Natural killer cell (primary cell): ENCODE results near the gene PTGIS. TPM values are rescaled to one million over a fixed set of nuclear protein-coding genes. Genes with fewer than 3 reads are reported as not detected.

ENCODE experiments used
- ATAC-seq, 3 donors: fragments of 150-1000 bp in 2 of 3; fragments of 200-7000 bp in 1 of 3; cut with Tn5 transposase; 1 replicate in 1 of 3; 2 replicates in 2 of 3; pipeline ENCODE4 v1.10.0; 2021; ENCODE audit warnings: mild to moderate bottlenecking in 2 of 3, moderate library complexity in 2 of 3
- DNase-seq, 2 donors: peaks; one replicate each; pipeline versions ENCODE4 v3.0.0 to v3.0.0-alpha.2; 2013 to 2021; ENCODE audit warnings: mixed read lengths in 1 of 2
- H3K27ac ChIP-seq: one replicate; pipeline ENCODE4 v1.5.1; 2013; ENCODE audit warnings: mild to moderate bottlenecking, low read length
- H3K27me3 ChIP-seq: one replicate; pipeline ENCODE4 v1.6.1; 2013; ENCODE audit warnings: low read length; ENCODE audit not compliant: control insufficient read depth, insufficient read depth
- H3K36me3 ChIP-seq: one replicate; pipeline ENCODE4 v1.6.1; 2013; ENCODE audit warnings: low read length; ENCODE audit not compliant: control insufficient read depth, insufficient read depth
- H3K4me1 ChIP-seq: one replicate; pipeline ENCODE4 v1.6.1; 2013; ENCODE audit warnings: low read length; ENCODE audit not compliant: control insufficient read depth, insufficient read depth
- H3K4me3 ChIP-seq: one replicate; pipeline ENCODE4 v1.5.1; 2013; ENCODE audit warnings: low read length
- H3K9me3 ChIP-seq: one replicate; pipeline ENCODE4 v1.6.1; 2013; ENCODE audit warnings: low read length; ENCODE audit not compliant: control insufficient read depth, insufficient read depth
- H3K27ac Mint-ChIP-seq, 2 donors: one replicate each; pipeline ENCODE4 v1.8.0; 2022; ENCODE audit warnings: mild to moderate bottlenecking in 2 of 2, mixed read lengths in 2 of 2, moderate library complexity in 1 of 2
- H3K27me3 Mint-ChIP-seq, 2 donors: one replicate each; pipeline ENCODE4 v1.8.0; 2022; ENCODE audit warnings: low read depth in 2 of 2, mixed read lengths in 2 of 2
- H3K36me3 Mint-ChIP-seq: one replicate; pipeline ENCODE4 v1.8.0; 2022; ENCODE audit warnings: mixed read lengths
- H3K4me1 Mint-ChIP-seq, 2 donors: one replicate each; pipeline ENCODE4 v1.8.0; 2022; ENCODE audit warnings: mixed read lengths in 2 of 2
- H3K4me3 Mint-ChIP-seq: one replicate; pipeline ENCODE4 v1.8.0; 2022; ENCODE audit warnings: mild to moderate bottlenecking, moderate library complexity, mixed read lengths
- H3K9me3 Mint-ChIP-seq, 2 donors: one replicate each; pipeline ENCODE4 v1.8.0; 2022; ENCODE audit warnings: mixed read lengths in 2 of 2
- CTCF ChIP-seq: fragments of 200-600 bp; IDR thresholded peaks from one replicate; pipeline ENCODE4 v1.8.0; 2022; ENCODE audit warnings: antibody characterized with exemption
- WGBS: methylation state at CpG from one replicate; pipeline ENCODE4 v1.1.7; 2013; ENCODE audit warnings: missing lambda C conversion rate; ENCODE audit not compliant: insufficient coverage; 5-methylcytosine and 5-hydroxymethylcytosine counted together
- intact Hi-C: fragments of 100-400 bp; cut with micrococcal nuclease; formaldehyde crosslinking; loops from one replicate; pipeline ENCODE4 v1.14.2; 2022
- total RNA-seq, 4 donors: library from RNA; stranded (reverse); fragments of 120-200 nt in 1 of 4; gene quantifications; one replicate each; pipeline versions ENCODE4 v1.2.3 to v1.2.4, GENCODE V29; 2013 to 2022

Gene PTGIS
- total RNA-seq, 3 donors from 2014 or later (not counting 1 experiment from before 2014, with no cell fraction given) = not detected

GRCh38 chr20:49497398-49497669, 70.6 kb downstream of the PTGIS start:
- H3K27ac ChIP-seq = no peak overlapping the region
- Mint-ChIP-seq H3K9me3 (no peaks in the 10 kb centered on the region), H3K4me3 (no peak overlapping the region), H3K27ac (no peak overlapping the region), H3K4me1 (no peaks in the 10 kb centered on the region), H3K36me3 (no peaks in the 10 kb centered on the region), H3K27me3 (peaks cover 14 to 17% of the 10 kb centered on the region in 2 donors)
- WGBS = 41% methylated on average over 1 of the region's 1 CpG
- H3K4me3 ChIP-seq = no peak overlapping the region
- no peaks in the 10 kb centered on the region for H3K4me1 ChIP-seq
- ATAC-seq (no peak), DNase-seq (no peak)
- intact Hi-C loops = no loop called here
- H3K36me3 ChIP-seq = no peaks in the 10 kb centered on the region
- H3K9me3 ChIP-seq = no peaks in the 10 kb centered on the region
- H3K27me3 ChIP-seq = no peaks in the 10 kb centered on the region
- no peak for TF ChIP-seq CTCF

DNA sequence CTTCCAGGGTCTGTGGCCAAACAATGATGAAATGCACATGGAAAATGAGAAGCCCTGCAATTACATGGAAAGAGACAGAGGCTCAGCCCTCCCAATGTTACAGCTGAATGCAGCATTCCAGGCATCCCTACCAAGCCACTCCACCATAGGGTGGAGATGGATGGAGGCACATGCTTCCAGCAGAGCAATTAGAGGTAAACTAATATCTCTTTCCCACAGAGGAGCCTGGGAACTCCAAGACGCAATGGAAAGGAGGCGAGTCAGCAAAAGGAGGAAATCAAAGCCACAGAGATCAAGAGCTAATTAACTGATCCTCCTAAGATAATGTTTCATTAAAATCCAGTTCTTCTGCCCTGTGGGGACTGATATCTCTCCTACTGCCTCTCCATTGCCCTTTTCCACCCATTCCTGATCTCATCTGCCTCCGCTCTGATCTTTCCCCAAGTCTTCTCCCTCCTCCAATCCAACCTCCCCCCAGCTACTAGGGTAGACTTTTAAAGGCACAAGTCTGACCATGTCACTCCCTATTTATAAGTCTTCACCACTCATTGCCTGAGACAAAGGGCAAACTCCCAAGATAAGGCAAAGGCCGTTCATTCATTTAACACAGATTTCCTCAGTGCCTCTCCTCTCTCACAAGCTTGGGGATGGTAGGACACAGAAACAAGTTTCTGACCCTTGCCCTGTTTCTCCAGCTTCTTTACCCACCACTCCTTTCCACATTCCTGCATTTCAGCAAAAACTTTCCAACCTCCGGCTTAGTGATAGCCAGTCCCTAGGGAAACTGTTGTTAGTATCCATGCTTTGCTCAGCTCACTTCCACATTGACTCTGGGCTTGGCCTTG, 71.2 kb downstream of the PTGIS start:
- DNase-seq (no peak), ATAC-seq (no peak)
- no peaks in the 10 kb centered on the region for H3K27me3 ChIP-seq
- Mint-ChIP-seq H3K27ac (no peak overlapping the region), H3K27me3 (peaks cover 20% of the 10 kb centered on the region in 2 donors), H3K4me1 (no peaks in the 10 kb centered on the region), H3K4me3 (no peak overlapping the region), H3K9me3 (no peaks in the 10 kb centered on the region), H3K36me3 (no peaks in the 10 kb centered on the region)
- H3K9me3 ChIP-seq = no peaks in the 10 kb centered on the region
- intact Hi-C loops = no loop called here
- TF ChIP-seq CTCF = no peak
- H3K36me3 ChIP-seq = no peaks in the 10 kb centered on the region
- H3K4me3 ChIP-seq = no peak overlapping the region
- 56% methylated on average over 5 of the region's 5 CpGs for WGBS
- H3K4me1 ChIP-seq = no peaks in the 10 kb centered on the region
- H3K27ac ChIP-seq = no peak overlapping the region

- no peak for DNase-seq
- Mint-ChIP-seq H3K36me3 (no peaks in the 10 kb centered on the region), H3K9me3 (peaks cover 0 to 2% of the 10 kb centered on the region in 2 donors), H3K27me3 (peaks cover 24 to 27% of the 10 kb centered on the region in 2 donors), H3K27ac (no peak overlapping the region), H3K4me1 (no peaks in the 10 kb centered on the region), H3K4me3 (no peak overlapping the region)
- no peak for ATAC-seq
- H3K9me3 ChIP-seq = no peaks in the 10 kb centered on the region
- intact Hi-C loops = no loop called here
- no peak for TF ChIP-seq CTCF
- WGBS = 87% methylated on average over 4 of the region's 4 CpGs
- no peak overlapping the region for H3K27ac ChIP-seq
- H3K4me1 ChIP-seq = no peaks in the 10 kb centered on the region
- H3K4me3 ChIP-seq = no peak overlapping the region
- H3K27me3 ChIP-seq = no peaks in the 10 kb centered on the region
- H3K36me3 ChIP-seq = no peaks in the 10 kb centered on the region
These were observed 71.9 kb downstream of the PTGIS start for GRCh38 chr20:49496043-49496442.

- peaks cover 39 to 56% of the 10 kb centered on the region in 2 donors for H3K27me3 Mint-ChIP-seq
- ATAC-seq (no peak), DNase-seq (no peak)
- peaks cover 0 to 2% of the 10 kb centered on the region in 2 donors for H3K9me3 Mint-ChIP-seq
- H3K36me3 Mint-ChIP-seq = no peaks in the 10 kb centered on the region
- H3K4me1 ChIP-seq = no peaks in the 10 kb centered on the region
- H3K9me3 ChIP-seq = no peaks in the 10 kb centered on the region
- H3K27ac Mint-ChIP-seq = no peak overlapping the region
- peaks cover 8% of the 10 kb centered on the region for H3K27me3 ChIP-seq
- no peaks in the 10 kb centered on the region for H3K4me1 Mint-ChIP-seq
- H3K27ac ChIP-seq = no peak overlapping the region
- TF ChIP-seq CTCF = no peak
- WGBS = 93% methylated on average over 1 of the region's 1 CpG
- no peaks in the 10 kb centered on the region for H3K36me3 ChIP-seq
- intact Hi-C loops = no loop called here
- H3K4me3 ChIP-seq = no peak overlapping the region
- H3K4me3 Mint-ChIP-seq = no peak overlapping the region
These were observed 77.2 kb downstream of the PTGIS start for GRCh38 chr20:49490689-49491088.
